CD14-positive monocyte (primary cell): ENCODE data around the gene MMEL1. TPM values are rescaled to one million over a fixed set of nuclear protein-coding genes. Genes with fewer than 3 reads are reported as not detected.

ENCODE experiments used
- DNase-seq, 3 donors: peaks; one replicate each; pipeline ENCODE4 v3.0.0-alpha.2; 2011 to 2022
- H2AFZ ChIP-seq: 2 replicates; pipeline ENCODE4 v1.6.0; 2012; ENCODE audit warnings: mild to moderate bottlenecking, low read depth, low read length, inconsistent platforms; ENCODE audit not compliant: insufficient read depth, poor library complexity, severe bottlenecking
- H3K27ac ChIP-seq, 2 donors: 1 replicate in 1 of 2; 2 replicates in 1 of 2; pipeline ENCODE4 v1.5.1; 2012 to 2013; ENCODE audit warnings: low read length in 2 of 2, control low read depth in 1 of 2, inconsistent platforms in 1 of 2, low read depth in 1 of 2, mild to moderate bottlenecking in 1 of 2
- H3K27me3 ChIP-seq, 2 donors: one replicate each; pipeline versions ENCODE4 v1.6.0 to v1.6.1; 2011 to 2013; ENCODE audit warnings: low read length in 2 of 2; ENCODE audit not compliant: control insufficient read depth in 2 of 2, insufficient read depth in 2 of 2
- H3K36me3 ChIP-seq, 2 donors: replicated peaks in 1 of 2; 1 replicate in 1 of 2; 2 replicates in 1 of 2; pipeline versions ENCODE4 v1.5.1 to v1.6.1; 2012 to 2013; ENCODE audit warnings: low read length in 2 of 2, control low read depth in 1 of 2, inconsistent platforms in 1 of 2, mild to moderate bottlenecking in 1 of 2; ENCODE audit not compliant: insufficient read depth in 2 of 2, control insufficient read depth in 1 of 2
- H3K4me1 ChIP-seq, 2 donors: 1 replicate in 1 of 2; 2 replicates in 1 of 2; pipeline versions ENCODE4 v1.5.1 to v1.6.1; 2012 to 2013; ENCODE audit warnings: low read length in 2 of 2, control low read depth in 1 of 2, inconsistent platforms in 1 of 2, mild to moderate bottlenecking in 1 of 2, moderate library complexity in 1 of 2; ENCODE audit not compliant: insufficient read depth in 2 of 2, control insufficient read depth in 1 of 2
- H3K4me2 ChIP-seq: replicated peaks from 2 replicates; pipeline ENCODE3; 2012; ENCODE audit warnings: low read length, moderate library complexity, mild to moderate bottlenecking; ENCODE audit not compliant: poor library complexity, severe bottlenecking; ENCODE audit errors: extremely low read depth
- H3K4me3 ChIP-seq, 3 experiments: fragments of 200-600 bp in 1 of 3; sonication (generic) in 1 of 3; replicated peaks in 1 of 3; 1 replicate in 2 of 3; 2 replicates in 1 of 3; pipeline ENCODE4 v1.5.1; 2011 to 2013; ENCODE audit warnings: low read length in 3 of 3, mild to moderate bottlenecking in 3 of 3, control low read depth in 2 of 3, low read depth in 2 of 3, inconsistent platforms in 1 of 3, moderate library complexity in 1 of 3
- H3K79me2 ChIP-seq: 2 replicates; pipeline ENCODE4 v1.6.0; 2012; ENCODE audit warnings: mild to moderate bottlenecking, control low read depth, inconsistent platforms, low read length, moderate library complexity; ENCODE audit not compliant: insufficient read depth
- H3K9ac ChIP-seq: 2 replicates; pipeline ENCODE4 v1.6.0; 2017; ENCODE audit warnings: low read length, mild to moderate bottlenecking; ENCODE audit not compliant: insufficient read depth, poor library complexity, severe bottlenecking
- H3K9me3 ChIP-seq, 2 donors: replicated peaks in 1 of 2; 1 replicate in 1 of 2; 2 replicates in 1 of 2; pipeline versions ENCODE4 v1.5.1 to v1.6.1; 2012 to 2013; ENCODE audit warnings: low read length in 2 of 2, control low read depth in 1 of 2; ENCODE audit not compliant: control insufficient read depth in 1 of 2, insufficient read depth in 1 of 2
- H4K20me1 ChIP-seq: 2 replicates; pipeline ENCODE4 v1.6.0; 2012; ENCODE audit warnings: mild to moderate bottlenecking, low read length, control low read depth, moderate library complexity; ENCODE audit not compliant: insufficient read depth
- H3K27ac Mint-ChIP-seq, 7 donors: one replicate each; pipeline ENCODE4 v1.8.0; 2020; ENCODE audit warnings: mild to moderate bottlenecking in 7 of 7, mixed read lengths in 7 of 7, moderate library complexity in 6 of 7, inconsistent platforms in 2 of 7
- H3K27me3 Mint-ChIP-seq, 3 donors: one replicate each; pipeline ENCODE4 v1.8.0; 2021 to 2022; ENCODE audit warnings: low read depth in 3 of 3, mild to moderate bottlenecking in 3 of 3, mixed read lengths in 3 of 3, moderate library complexity in 3 of 3, inconsistent platforms in 1 of 3
- H3K36me3 Mint-ChIP-seq, 2 donors: one replicate each; pipeline ENCODE4 v1.8.0; 2020; ENCODE audit warnings: mixed read lengths in 2 of 2, inconsistent platforms in 1 of 2, mild to moderate bottlenecking in 1 of 2
- H3K4me1 Mint-ChIP-seq: one replicate; pipeline ENCODE4 v1.8.0; 2020; ENCODE audit warnings: mild to moderate bottlenecking, mixed read lengths
- H3K4me3 Mint-ChIP-seq, 2 donors: one replicate each; pipeline ENCODE4 v1.8.0; 2020; ENCODE audit warnings: mild to moderate bottlenecking in 2 of 2, mixed read lengths in 2 of 2, moderate library complexity in 1 of 2
- H3K9me3 Mint-ChIP-seq, 7 donors: one replicate each; pipeline ENCODE4 v1.8.0; 2020 to 2022; ENCODE audit warnings: mixed read lengths in 7 of 7, mild to moderate bottlenecking in 6 of 7, moderate library complexity in 6 of 7, inconsistent platforms in 2 of 7
- WGBS: methylation state at CpG from one replicate; pipeline ENCODE4 v1.1.5; 2013; ENCODE audit warnings: missing lambda C conversion rate; ENCODE audit not compliant: insufficient coverage; 5-methylcytosine and 5-hydroxymethylcytosine counted together
- intact Hi-C, 2 donors: fragments of 100-400 bp; cut with micrococcal nuclease; formaldehyde crosslinking; loops; one replicate each; pipeline versions ENCODE4 v1.15.0 to v1.15.1; 2023
- polyA plus RNA-seq, 3 donors: library from polyadenylated mRNA; depleted of rRNA in 1 of 3; unstranded in 2 of 3; stranded (reverse) in 1 of 3; fragments of 300-500 nt in 2 of 3; fragments of >200 nt in 1 of 3; fragmentation: Illumina TruSeq in 2 of 3; gene quantifications; 1 replicate in 2 of 3; 2 replicates in 1 of 3; pipeline ENCODE4 v1.2.3, GENCODE V29; 2012 to 2021
- TF ChIP-seq, protein P1 (sequence below): fragments of 200-600 bp; IDR thresholded peaks from one replicate; pipeline ENCODE4 v1.8.0; 2022; ENCODE audit warnings: antibody characterized with exemption, mild to moderate bottlenecking

The MMEL1 gene
- polyA plus RNA-seq, 3 donors = 1.1 to 4.4 (median 1.9) TPM

GRCh38 chr1:2639203-2639602 lies 6.4 kb upstream of the MMEL1 start:
- Histone ChIP-seq H3K79me2 (no peaks in the 10 kb centered on the region), H3K27me3 (peaks cover 0 to 4% of the 10 kb centered on the region in 2 donors), H3K9ac (no peak overlapping the region), H3K4me3 (no peak overlapping the region), H3K36me3 (no peaks in the 10 kb centered on the region), H3K4me2 (no peak overlapping the region), H2AFZ (no peak overlapping the region), H4K20me1 (no peaks in the 10 kb centered on the region), H3K4me1 (peaks cover 14 to 21% of the 10 kb centered on the region in 2 donors), H3K27ac (no peak overlapping the region), H3K9me3 (peaks cover 11 to 26% of the 10 kb centered on the region in 2 donors)
- no peak overlapping the region for H3K4me3 Mint-ChIP-seq
- peaks cover 8% of the 10 kb centered on the region for H3K4me1 Mint-ChIP-seq
- H3K27me3 Mint-ChIP-seq = peaks cover 6 to 29% (median 7%) of the 10 kb centered on the region in 3 donors
- H3K9me3 Mint-ChIP-seq = peaks cover 15 to 24% (median 18%) of the 10 kb centered on the region in 7 donors
- TF ChIP-seq, protein P1, sequence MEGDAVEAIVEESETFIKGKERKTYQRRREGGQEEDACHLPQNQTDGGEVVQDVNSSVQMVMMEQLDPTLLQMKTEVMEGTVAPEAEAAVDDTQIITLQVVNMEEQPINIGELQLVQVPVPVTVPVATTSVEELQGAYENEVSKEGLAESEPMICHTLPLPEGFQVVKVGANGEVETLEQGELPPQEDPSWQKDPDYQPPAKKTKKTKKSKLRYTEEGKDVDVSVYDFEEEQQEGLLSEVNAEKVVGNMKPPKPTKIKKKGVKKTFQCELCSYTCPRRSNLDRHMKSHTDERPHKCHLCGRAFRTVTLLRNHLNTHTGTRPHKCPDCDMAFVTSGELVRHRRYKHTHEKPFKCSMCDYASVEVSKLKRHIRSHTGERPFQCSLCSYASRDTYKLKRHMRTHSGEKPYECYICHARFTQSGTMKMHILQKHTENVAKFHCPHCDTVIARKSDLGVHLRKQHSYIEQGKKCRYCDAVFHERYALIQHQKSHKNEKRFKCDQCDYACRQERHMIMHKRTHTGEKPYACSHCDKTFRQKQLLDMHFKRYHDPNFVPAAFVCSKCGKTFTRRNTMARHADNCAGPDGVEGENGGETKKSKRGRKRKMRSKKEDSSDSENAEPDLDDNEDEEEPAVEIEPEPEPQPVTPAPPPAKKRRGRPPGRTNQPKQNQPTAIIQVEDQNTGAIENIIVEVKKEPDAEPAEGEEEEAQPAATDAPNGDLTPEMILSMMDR = no peak
- 81% methylated on average over 7 of the region's 11 CpGs for WGBS
- no peaks in the 10 kb centered on the region for H3K36me3 Mint-ChIP-seq
- intact Hi-C loops = no loop called here
- DNase-seq = no peak
- no peak overlapping the region for H3K27ac Mint-ChIP-seq

GRCh38 chr1:2638466-2639115 lies 5.8 kb upstream of the MMEL1 start:
- H4K20me1 ChIP-seq = no peaks in the 10 kb centered on the region
- H3K4me3 Mint-ChIP-seq = no peak overlapping the region

More at GRCh38 chr1:2638466-2639115, 5.8 kb upstream of the MMEL1 start:
- intact Hi-C loops = no loop called here
- peaks cover 0 to 1% of the 10 kb centered on the region in 2 donors for H3K27me3 ChIP-seq
- H3K36me3 ChIP-seq = no peaks in the 10 kb centered on the region
- 79% methylated on average over 13 of the region's 16 CpGs for WGBS
- TF ChIP-seq, protein P1 = no peak
- no peak overlapping the region for H3K4me2 ChIP-seq
- Mint-ChIP-seq H3K9me3 (peaks cover 15 to 24% (median 18%) of the 10 kb centered on the region in 7 donors), H3K36me3 (no peaks in the 10 kb centered on the region), H3K27me3 (peaks cover 5 to 26% (median 5%) of the 10 kb centered on the region in 3 donors), H3K27ac (no peak overlapping the region), H3K4me1 (peaks cover 8% of the 10 kb centered on the region)
- H2AFZ ChIP-seq = no peak overlapping the region
- H3K4me3 ChIP-seq = no peak overlapping the region
- H3K27ac ChIP-seq = no peak overlapping the region
- DNase-seq = no peak
- H3K9ac ChIP-seq = no peak overlapping the region
- H3K4me1 ChIP-seq = peaks cover 13 to 20% of the 10 kb centered on the region in 2 donors
- no peaks in the 10 kb centered on the region for H3K79me2 ChIP-seq
- peaks cover 11 to 26% of the 10 kb centered on the region in 2 donors for H3K9me3 ChIP-seq
